Endothelial cell of umbilical vein (primary cell): ENCODE measurements around the gene SOX13. TPM values are rescaled to one million over a fixed set of nuclear protein-coding genes. Genes with fewer than 3 reads are reported as not detected.

ENCODE experiments used
- BruUV-seq: library from RNA; stranded (reverse); fragments of 400-500 nt; replicated peaks from 2 replicates; lab custom pipeline; 2021; lab: Mats Ljungman, UMichigan
- CTCF ChIA-PET: fragments of 300-600, 350-600 bp; sonication (Branson Sonifier 250); formaldehyde crosslinking; loops from one replicate; lab custom pipeline; 2021; ENCODE audit warnings: antibody characterized with exemption, inconsistent platforms; lab: Charles Lee
- POLR2A ChIA-PET: fragments of 300-600, 350-600 bp; sonication (Branson Sonifier 250); formaldehyde crosslinking; loops from one replicate; lab custom pipeline; 2021; ENCODE audit warnings: antibody characterized with exemption, inconsistent platforms; lab: Charles Lee
- DNase-seq: peaks from one replicate; pipeline ENCODE4 v3.0.0-alpha.2; 2011; ENCODE audit warnings: low read depth, low spot score
- FAIRE-seq: peaks from 2 replicates; lab custom pipeline; 2011; peaks lifted over from hg19 to GRCh38; lab: Jason Lieb, UNC
- H2AFZ ChIP-seq: 2 replicates; pipeline ENCODE4 v1.6.0; 2012; ENCODE audit warnings: low read depth, low read length, control low read depth, inconsistent platforms
- H3K27ac ChIP-seq: 2 replicates; pipeline ENCODE4 v1.5.1; 2011; ENCODE audit warnings: low read depth, mild to moderate bottlenecking, control low read depth, low read length, moderate library complexity; ENCODE audit not compliant: insufficient read depth
- H3K27me3 ChIP-seq, 2 experiments: 2 replicates each; pipeline versions ENCODE4 v1.6.0 to v1.6.1; 2011; ENCODE audit warnings: low read length in 2 of 2, mixed read lengths in 1 of 2; ENCODE audit not compliant: control insufficient read depth in 2 of 2, insufficient read depth in 2 of 2
- H3K36me3 ChIP-seq, 2 experiments: 2 replicates in 1 of 2; 3 replicates in 1 of 2; pipeline ENCODE4 v1.5.1; 2011; ENCODE audit warnings: low read length in 2 of 2, mild to moderate bottlenecking in 1 of 2, moderate library complexity in 1 of 2; ENCODE audit not compliant: control insufficient read depth in 2 of 2, insufficient read depth in 2 of 2; ENCODE audit errors: extremely low read depth in 1 of 2
- H3K4me1 ChIP-seq: 3 replicates; pipeline ENCODE4 v1.5.1; 2011; ENCODE audit warnings: mild to moderate bottlenecking, low read length; ENCODE audit not compliant: control insufficient read depth, insufficient read depth; ENCODE audit errors: extremely low read depth
- H3K4me2 ChIP-seq: 2 replicates; pipeline ENCODE4 v1.6.1; 2011; ENCODE audit warnings: low read length, control low read depth, mixed read lengths; ENCODE audit not compliant: insufficient read depth
- H3K4me3 ChIP-seq, 3 experiments: fragments of 200-600 bp in 1 of 3; sonication (generic), shearing (Covaris generic) in 1 of 3; replicated peaks in 1 of 3; 2 replicates each; pipeline ENCODE4 v1.5.1; 2011 to 2016; ENCODE audit warnings: control low read depth in 3 of 3, low read length in 3 of 3, mild to moderate bottlenecking in 2 of 3, inconsistent platforms in 1 of 3, low read depth in 1 of 3, moderate library complexity in 1 of 3; ENCODE audit not compliant: insufficient read depth in 1 of 3
- H3K79me2 ChIP-seq: 2 replicates; pipeline ENCODE4 v1.6.0; 2012; ENCODE audit warnings: low read length, inconsistent platforms; ENCODE audit not compliant: control insufficient read depth, insufficient read depth
- H3K9ac ChIP-seq: replicated peaks from 2 replicates; pipeline ENCODE3; 2011; ENCODE audit warnings: low read length, control low read depth; ENCODE audit not compliant: insufficient read depth; ENCODE audit errors: extremely low read depth
- H3K9me1 ChIP-seq: replicated peaks from 3 replicates; pipeline ENCODE4 v1.6.0; 2011; ENCODE audit warnings: mild to moderate bottlenecking, low read length; ENCODE audit not compliant: control insufficient read depth, insufficient read depth; ENCODE audit errors: extremely low read depth
- H3K9me3 ChIP-seq: replicated peaks from 2 replicates; pipeline ENCODE4 v1.5.1; 2012; ENCODE audit warnings: low read length, inconsistent platforms; ENCODE audit not compliant: control insufficient read depth, insufficient read depth
- H4K20me1 ChIP-seq: replicated peaks from 2 replicates; pipeline ENCODE3; 2011; ENCODE audit warnings: mild to moderate bottlenecking, low read length; ENCODE audit not compliant: control insufficient read depth, insufficient read depth; ENCODE audit errors: extremely low read depth
- EZH2 ChIP-seq: IDR thresholded peaks from 2 replicates; pipeline ENCODE4 v1.6.1; 2012; ENCODE audit warnings: borderline replicate concordance, low read depth, mild to moderate bottlenecking, moderate library complexity, low read length, inconsistent platforms; ENCODE audit not compliant: severe bottlenecking
- FOS ChIP-seq: IDR thresholded peaks from 2 replicates; pipeline ENCODE4 v1.6.1; 2011; ENCODE audit warnings: mild to moderate bottlenecking, low read length, moderate library complexity, borderline replicate concordance; ENCODE audit not compliant: insufficient read depth
- GATA2 ChIP-seq: IDR thresholded peaks from 2 replicates; pipeline ENCODE4 v1.7.0; 2011; ENCODE audit warnings: low read depth, mild to moderate bottlenecking, moderate library complexity, mixed read lengths, low read length; ENCODE audit not compliant: insufficient read length, insufficient read depth
- JUN ChIP-seq: IDR thresholded peaks from 2 replicates; pipeline ENCODE4 v1.6.1; 2011; ENCODE audit warnings: borderline replicate concordance, low read depth; ENCODE audit not compliant: insufficient read length, insufficient read depth
- MYC ChIP-seq: IDR thresholded peaks from one replicate; pipeline ENCODE4 v1.6.1; 2011; ENCODE audit warnings: mild to moderate bottlenecking, low read depth, low read length
- POLR2A ChIP-seq: IDR thresholded peaks from 2 replicates; pipeline ENCODE4 v1.6.1; 2012; ENCODE audit warnings: low read depth, mild to moderate bottlenecking, control low read depth, low read length
- POLR2AphosphoS5 ChIP-seq: IDR thresholded peaks from 2 replicates; pipeline ENCODE4 v1.6.1; 2012; ENCODE audit warnings: low read depth, mild to moderate bottlenecking, control low read depth, low read length, moderate library complexity; ENCODE audit not compliant: insufficient read depth
- dilution Hi-C: fragments of 300-500 bp; cut with MboI; formaldehyde crosslinking; loops from one replicate; pipeline ENCODE4 v1.15.0; 2019; ENCODE audit warnings: low sequenced_read_pairs; ENCODE audit not compliant: extremely low pct_ligation_motif_present
- intact Hi-C: fragments of 100-400 bp; cut with micrococcal nuclease; formaldehyde crosslinking; loops from one replicate; pipeline ENCODE4 v1.10.0; 2022
- polyA plus RNA-seq, 4 experiments: library from polyadenylated mRNA; depleted of rRNA in 3 of 4; stranded (reverse) in 3 of 4; unstranded in 1 of 4; fragments of >200 nt; gene quantifications; 2 replicates each; pipeline versions ENCODE4 v1.2.1 to v1.2.3, GENCODE V29; 2011 to 2012; ENCODE audit warnings: missing spikeins in 1 of 4
- total RNA-seq: library from RNA; stranded (reverse); gene quantifications from 2 replicates; pipeline ENCODE4 v1.2.3, GENCODE V29; 2021
- TF ChIP-seq, protein P1 (sequence below), 2 donors: IDR thresholded peaks; 1 replicate in 1 of 2; 2 replicates in 1 of 2; pipeline ENCODE4 v1.5.1; 2011; ENCODE audit warnings: low read length in 2 of 2, mild to moderate bottlenecking in 2 of 2, moderate library complexity in 2 of 2, control low read depth in 1 of 2, inconsistent platforms in 1 of 2, low read depth in 1 of 2; ENCODE audit not compliant: insufficient read depth in 1 of 2; ENCODE audit errors: extremely low read depth in 1 of 2
- TF ChIP-seq, protein P2 (sequence below): IDR thresholded peaks from 2 replicates; pipeline ENCODE4 v1.6.1; 2011; ENCODE audit not compliant: insufficient read depth, insufficient read length

SOX13 gene
- total and polyA plus RNA-seq, 2 donors (not counting 3 experiments of a cell fraction or from before 2014, with no cell fraction given) = 40.8 to 57.7 TPM

DNA sequence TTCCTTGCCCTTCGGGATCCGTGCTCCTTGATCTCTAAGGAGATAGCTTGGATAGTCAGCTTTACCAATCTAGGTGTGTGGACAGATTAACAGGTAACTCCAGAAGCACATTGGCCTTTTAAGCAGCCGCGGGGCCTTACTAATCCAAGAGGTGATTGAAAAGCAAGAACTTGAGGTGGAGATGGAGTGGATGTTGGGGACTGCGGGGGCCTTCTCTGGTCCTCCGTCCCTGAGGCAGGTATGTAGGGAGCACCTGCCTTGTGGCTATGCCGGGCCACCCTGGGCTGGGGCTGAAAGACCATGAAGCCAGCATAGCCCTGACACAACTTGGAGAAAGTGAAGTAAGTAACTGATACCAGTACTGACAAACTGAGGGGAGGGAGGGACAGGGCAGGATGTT is 10.6 kb downstream of the SOX13 start:
- no peaks in the 10 kb centered on the region for H3K27me3 ChIP-seq
- no peaks in the 10 kb centered on the region for H4K20me1 ChIP-seq
- BruUV-seq = no TSS peak
- dilution Hi-C loops = no loop called here
- DNase-seq (no peak), FAIRE-seq (no peak)
- TF ChIP-seq, protein P1, sequence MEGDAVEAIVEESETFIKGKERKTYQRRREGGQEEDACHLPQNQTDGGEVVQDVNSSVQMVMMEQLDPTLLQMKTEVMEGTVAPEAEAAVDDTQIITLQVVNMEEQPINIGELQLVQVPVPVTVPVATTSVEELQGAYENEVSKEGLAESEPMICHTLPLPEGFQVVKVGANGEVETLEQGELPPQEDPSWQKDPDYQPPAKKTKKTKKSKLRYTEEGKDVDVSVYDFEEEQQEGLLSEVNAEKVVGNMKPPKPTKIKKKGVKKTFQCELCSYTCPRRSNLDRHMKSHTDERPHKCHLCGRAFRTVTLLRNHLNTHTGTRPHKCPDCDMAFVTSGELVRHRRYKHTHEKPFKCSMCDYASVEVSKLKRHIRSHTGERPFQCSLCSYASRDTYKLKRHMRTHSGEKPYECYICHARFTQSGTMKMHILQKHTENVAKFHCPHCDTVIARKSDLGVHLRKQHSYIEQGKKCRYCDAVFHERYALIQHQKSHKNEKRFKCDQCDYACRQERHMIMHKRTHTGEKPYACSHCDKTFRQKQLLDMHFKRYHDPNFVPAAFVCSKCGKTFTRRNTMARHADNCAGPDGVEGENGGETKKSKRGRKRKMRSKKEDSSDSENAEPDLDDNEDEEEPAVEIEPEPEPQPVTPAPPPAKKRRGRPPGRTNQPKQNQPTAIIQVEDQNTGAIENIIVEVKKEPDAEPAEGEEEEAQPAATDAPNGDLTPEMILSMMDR (IDR thresholded peaks at IDR 0.05; ENCODE audit: extremely low read depth in 1 of 2, insufficient read depth in 1 of 2, low read depth in 1 of 2, low read length in 2 of 2) = no peak
- no peak for TF ChIP-seq MYC
- no peak for TF ChIP-seq EZH2
- TF ChIP-seq, protein P2, sequence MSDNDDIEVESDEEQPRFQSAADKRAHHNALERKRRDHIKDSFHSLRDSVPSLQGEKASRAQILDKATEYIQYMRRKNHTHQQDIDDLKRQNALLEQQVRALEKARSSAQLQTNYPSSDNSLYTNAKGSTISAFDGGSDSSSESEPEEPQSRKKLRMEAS = no peak
- no peak for TF ChIP-seq JUN
- no peak for TF ChIP-seq POLR2AphosphoS5
- TF ChIP-seq FOS = no peak
- TF ChIP-seq POLR2A = no peak
- no peak for TF ChIP-seq GATA2
- CTCF ChIA-PET = no interaction called here
- H2AFZ ChIP-seq = no peak overlapping the region
- no peak overlapping the region for H3K4me3 ChIP-seq
- H3K79me2 ChIP-seq = peaks cover 36% of the 10 kb centered on the region
- no peaks in the 10 kb centered on the region for H3K9me3 ChIP-seq
- H3K4me2 ChIP-seq = no peak overlapping the region
- H3K4me1 ChIP-seq = peaks cover 29% of the 10 kb centered on the region
- H3K9me1 ChIP-seq = no peaks in the 10 kb centered on the region
- H3K9ac ChIP-seq = no peak overlapping the region
- no peaks in the 10 kb centered on the region for H3K36me3 ChIP-seq
- intact Hi-C loops = no loop called here
- H3K27ac ChIP-seq = no peak overlapping the region
- POLR2A ChIA-PET = no interaction called here
